GM21515 (cell line): Measurements from ENCODE around the gene ALPI.
"Not testable (repeated sequence)": the region's sequence is repeated elsewhere in the genome, so short reads cannot be mapped to it uniquely, and the experiment has no call there.

Source experiments
- ATAC-seq: cut with Tn5 transposase; IDR thresholded peaks from one replicate; pipeline ENCODE4 v1.9.1; 2021; ENCODE audit not compliant: unreplicated experiment

Gene ALPI

GRCh38 chr2:232455426-232456255 is at the start of gene ALPI:
Gene ALPI, plus strand, starts transcription at chr2:232456153. Its CDS starts 47 bp downstream, at chr2:232456200.
- ATAC-seq: no peak

GRCh38 chr2:232406556-232407310 is 49.2 kb upstream of the ALPI start, which contains the start of gene ALPG:
Gene ALPG, plus strand, starts transcription at chr2:232406844. Its CDS starts 51 bp downstream, at chr2:232406895.
- no peak for ATAC-seq

GRCh38 chr2:232407428-232408150 is 48.4 kb upstream of the ALPI start:
- not testable (repeated sequence) for ATAC-seq

DNA sequence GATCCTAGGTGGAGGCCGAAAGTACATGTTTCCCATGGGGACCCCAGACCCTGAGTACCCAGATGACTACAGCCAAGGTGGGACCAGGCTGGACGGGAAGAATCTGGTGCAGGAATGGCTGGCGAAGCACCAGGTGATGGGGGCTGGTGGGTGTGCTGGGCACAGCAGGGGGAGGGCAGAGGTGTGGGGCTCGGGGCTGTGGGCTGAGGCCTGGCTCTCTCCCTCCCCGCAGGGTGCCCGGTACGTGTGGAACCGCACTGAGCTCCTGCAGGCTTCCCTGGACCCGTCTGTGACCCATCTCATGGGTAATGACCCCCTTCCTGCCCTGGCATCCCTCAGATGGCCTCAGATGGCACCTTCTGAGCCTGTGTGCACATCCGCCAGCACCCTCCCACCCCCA is 47.7 kb upstream of the ALPI start:
- not testable (repeated sequence) for ATAC-seq

DNA sequence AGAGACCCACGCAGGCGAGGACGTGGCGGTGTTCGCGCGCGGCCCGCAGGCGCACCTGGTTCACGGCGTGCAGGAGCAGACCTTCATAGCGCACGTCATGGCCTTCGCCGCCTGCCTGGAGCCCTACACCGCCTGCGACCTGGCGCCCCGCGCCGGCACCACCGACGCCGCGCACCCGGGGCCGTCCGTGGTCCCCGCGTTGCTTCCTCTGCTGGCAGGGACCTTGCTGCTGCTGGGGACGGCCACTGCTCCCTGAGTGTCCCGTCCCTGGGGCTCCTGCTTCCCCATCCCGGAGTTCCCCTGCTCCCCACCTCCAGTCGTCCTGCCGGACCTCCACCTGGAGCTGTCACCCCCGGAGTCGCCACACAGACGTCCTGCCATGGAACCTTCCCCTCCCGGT is 46.3 kb upstream of the ALPI start:
- ATAC-seq: not testable (repeated sequence)

- no peak for ATAC-seq
Observed at GRCh38 chr2:232410238-232410900, 45.6 kb upstream of the ALPI start.

GRCh38 chr2:232411901-232412629 is 43.9 kb upstream of the ALPI start:
- no peak for ATAC-seq

- ATAC-seq: no peak
Observed at GRCh38 chr2:232412986-232413385, 43.0 kb upstream of the ALPI start.

- ATAC-seq: no peak
Observed at GRCh38 chr2:232415138-232415690, 40.7 kb upstream of the ALPI start.

DNA sequence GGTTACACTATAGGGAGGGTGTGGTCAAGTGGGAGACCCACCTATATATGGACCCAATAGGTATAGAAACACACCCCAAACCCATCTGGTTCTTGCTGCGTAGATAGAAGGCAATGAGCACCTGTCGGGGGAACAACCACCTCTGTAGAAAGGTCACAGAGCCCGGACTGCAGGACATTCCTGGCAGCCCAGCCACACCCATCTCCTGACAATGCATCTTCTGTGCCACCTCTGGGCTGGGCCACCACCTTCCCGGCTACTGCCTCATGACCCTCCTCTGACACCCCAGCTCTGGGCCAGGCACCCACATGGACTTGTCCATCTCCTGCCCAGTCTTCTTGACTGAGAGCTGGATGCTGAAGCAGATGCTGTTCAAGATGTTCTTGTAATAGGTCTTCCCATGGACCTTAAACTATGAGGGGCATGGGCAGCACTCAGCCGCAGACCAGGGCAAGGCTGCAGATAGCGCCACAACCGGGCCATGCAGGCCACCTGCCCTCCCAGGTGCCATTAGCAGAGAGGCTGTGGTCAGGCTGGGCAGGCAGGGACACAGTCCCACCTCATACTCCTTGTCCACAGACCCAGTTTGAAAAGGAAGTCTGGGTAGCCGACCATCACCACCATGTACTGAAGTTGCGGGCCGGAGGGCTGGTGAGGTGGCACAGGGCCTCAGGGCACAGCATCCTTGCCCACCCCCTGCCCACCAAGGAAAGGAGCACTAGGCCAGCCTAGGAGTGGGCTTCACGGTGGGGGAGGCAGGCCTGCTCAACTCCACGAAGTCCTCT is 40.0 kb upstream of the ALPI start:
- no peak for ATAC-seq

GRCh38 chr2:232416521-232417470 is 39.2 kb upstream of the ALPI start:
- no peak for ATAC-seq

- ATAC-seq: no peak
Observed at GRCh38 chr2:232417489-232417888, 38.5 kb upstream of the ALPI start.

DNA sequence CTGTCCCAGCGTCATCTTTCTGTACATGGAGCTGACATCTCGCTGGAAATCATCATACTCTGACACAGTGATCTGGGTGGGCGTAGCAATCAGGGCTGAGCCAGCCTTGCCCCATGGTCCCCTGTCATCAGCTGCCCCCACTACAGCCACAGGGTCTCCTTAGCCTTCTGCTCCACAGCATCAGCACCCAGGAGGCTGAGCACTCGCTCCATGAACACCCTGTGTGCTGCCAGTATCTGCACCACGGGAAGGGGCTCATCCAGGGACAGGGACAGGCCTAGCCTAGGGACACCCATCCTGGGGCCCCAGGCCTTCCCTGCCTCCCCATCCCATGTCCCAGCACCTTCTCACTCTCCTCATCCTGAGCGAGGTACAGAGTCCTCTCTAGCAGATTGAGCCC is 37.9 kb upstream of the ALPI start:
- ATAC-seq: no peak

- no peak for ATAC-seq
Observed at GRCh38 chr2:232418466-232419244, 37.3 kb upstream of the ALPI start.

DNA sequence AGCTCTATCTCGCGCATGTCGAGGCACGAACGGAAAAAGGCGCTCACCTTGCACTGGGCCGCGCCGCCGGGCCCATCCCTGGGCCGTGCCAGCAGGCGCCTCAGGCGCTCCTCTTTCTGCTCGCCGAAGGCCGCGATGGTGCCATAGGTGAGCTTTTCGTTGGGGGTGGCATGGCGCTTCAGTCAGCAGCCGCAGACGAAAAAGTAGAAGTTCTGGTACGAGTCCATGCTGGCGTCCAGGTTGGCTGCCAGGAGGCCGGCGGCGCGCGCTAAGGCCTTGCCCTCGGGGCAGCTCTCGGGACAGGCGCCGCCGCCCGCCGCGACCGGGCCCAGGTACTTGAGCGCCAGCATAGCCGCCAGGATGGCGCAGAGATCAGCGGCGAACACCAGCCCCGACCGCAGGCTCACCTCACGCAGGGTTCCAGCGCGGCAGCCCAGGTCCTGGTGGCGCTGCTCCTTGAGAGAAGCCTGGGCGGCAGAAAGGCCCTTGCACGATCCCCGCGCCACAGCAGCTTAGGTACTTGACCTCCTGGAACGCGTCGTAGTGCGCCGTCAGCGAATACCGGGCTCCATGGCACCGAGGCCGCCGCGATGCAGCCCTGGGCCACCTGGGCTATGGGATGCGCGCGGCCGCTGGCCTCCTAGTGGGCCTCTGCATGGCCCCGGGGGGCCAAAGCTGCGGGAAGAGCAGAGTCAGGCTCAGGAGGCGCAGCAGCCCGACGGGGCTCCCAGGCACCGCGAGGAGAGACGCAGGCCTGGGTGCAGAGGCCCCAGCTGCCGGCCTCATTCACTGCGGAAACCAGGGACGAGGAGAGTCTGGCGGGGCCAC is 36.5 kb upstream of the ALPI start:
- ATAC-seq: no peak

DNA sequence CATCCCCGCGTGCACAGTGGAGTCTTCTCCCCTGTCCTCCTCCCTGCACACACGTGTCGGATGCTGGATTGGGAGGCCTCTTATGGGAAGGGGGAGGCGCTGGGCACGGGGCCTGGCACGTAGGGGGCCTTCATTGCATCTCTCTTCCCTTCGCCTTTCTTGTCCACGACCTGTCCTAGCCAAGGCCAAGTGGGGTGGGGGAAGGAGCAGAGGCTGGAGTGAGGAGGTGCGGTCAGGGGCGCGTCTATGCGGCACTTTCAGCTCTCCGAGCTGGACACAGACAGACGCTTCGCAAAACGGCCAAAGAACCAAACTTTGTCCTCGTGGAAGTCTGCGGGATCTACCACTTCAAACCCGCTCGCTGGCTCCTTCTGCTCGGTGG is 35.9 kb upstream of the ALPI start:
- no peak for ATAC-seq
